Measurements from ENCODE around the gene FUT3. TPM values are rescaled to one million over a fixed set of nuclear protein-coding genes. Genes with fewer than 3 reads are reported as not detected.

The FUT3 gene
- total RNA-seq, 1 donor from 2014 or later, result 0.84 TPM

DNA sequence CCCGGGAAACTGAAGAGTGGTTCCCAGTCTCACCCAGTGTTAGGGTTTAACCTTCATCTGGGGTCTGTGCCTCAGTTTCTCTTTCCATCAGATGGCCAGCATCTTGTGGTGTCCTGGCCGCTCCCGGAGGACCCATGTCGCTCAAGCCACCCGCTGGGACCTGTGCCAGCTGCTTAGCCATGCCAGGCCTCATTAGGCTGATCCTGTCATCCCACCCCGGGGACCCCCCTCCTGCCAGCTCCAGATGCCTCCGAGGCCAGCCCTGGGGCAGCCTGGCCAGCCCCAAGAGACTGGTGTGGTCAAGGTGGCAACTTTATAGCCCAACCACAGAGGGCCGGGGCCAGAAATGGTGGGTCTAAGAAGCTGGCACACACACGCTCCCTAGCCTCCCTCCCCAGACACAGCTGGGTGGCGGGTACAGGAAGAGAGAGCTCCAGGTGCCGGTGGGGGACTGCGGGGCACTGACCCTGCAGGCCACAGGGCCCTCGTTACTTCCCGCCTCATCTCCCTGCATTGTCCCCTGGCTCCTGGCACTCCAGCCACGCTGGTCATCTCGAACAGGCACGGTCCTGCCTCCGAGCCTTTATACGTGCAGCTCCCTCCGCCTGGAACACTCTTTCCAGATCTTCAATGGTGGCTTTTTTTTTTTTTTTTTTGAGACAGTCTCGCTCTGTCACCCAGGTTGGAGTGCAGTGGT, 43.0 kb downstream of the FUT3 start:
- no peaks in the 10 kb centered on the region for H3K36me3 Mint-ChIP-seq (ENCODE audit: low read depth, unreplicated experiment)
- Histone ChIP-seq H3K9ac (ENCODE audit: low read length) (no peak overlapping the region), H3K4me3 (ENCODE audit: insufficient read depth, low read depth, low read length) (no peak overlapping the region), H3K4me2 (ENCODE audit: low read length) (no peak overlapping the region), H4K20me1 (ENCODE audit: insufficient read depth, low read length) (no peaks in the 10 kb centered on the region), H3K4me1 (ENCODE audit: insufficient read depth, low read length) (peaks cover 5% of the 10 kb centered on the region), H3K27me3 (ENCODE audit: insufficient read depth, low read length) (peaks cover 16% of the 10 kb centered on the region), H3K79me2 (ENCODE audit: insufficient read depth, low read length) (no peaks in the 10 kb centered on the region), H3K36me3 (ENCODE audit: insufficient read depth, low read length) (no peaks in the 10 kb centered on the region), H3K9me3 (ENCODE audit: insufficient read depth, low read depth, low read length) (no peaks in the 10 kb centered on the region), H3K27ac (ENCODE audit: low read depth, low read length) (no peak overlapping the region), H2AFZ (ENCODE audit: low read depth, low read length) (no peak overlapping the region)
- TF ChIP-seq, protein P1, sequence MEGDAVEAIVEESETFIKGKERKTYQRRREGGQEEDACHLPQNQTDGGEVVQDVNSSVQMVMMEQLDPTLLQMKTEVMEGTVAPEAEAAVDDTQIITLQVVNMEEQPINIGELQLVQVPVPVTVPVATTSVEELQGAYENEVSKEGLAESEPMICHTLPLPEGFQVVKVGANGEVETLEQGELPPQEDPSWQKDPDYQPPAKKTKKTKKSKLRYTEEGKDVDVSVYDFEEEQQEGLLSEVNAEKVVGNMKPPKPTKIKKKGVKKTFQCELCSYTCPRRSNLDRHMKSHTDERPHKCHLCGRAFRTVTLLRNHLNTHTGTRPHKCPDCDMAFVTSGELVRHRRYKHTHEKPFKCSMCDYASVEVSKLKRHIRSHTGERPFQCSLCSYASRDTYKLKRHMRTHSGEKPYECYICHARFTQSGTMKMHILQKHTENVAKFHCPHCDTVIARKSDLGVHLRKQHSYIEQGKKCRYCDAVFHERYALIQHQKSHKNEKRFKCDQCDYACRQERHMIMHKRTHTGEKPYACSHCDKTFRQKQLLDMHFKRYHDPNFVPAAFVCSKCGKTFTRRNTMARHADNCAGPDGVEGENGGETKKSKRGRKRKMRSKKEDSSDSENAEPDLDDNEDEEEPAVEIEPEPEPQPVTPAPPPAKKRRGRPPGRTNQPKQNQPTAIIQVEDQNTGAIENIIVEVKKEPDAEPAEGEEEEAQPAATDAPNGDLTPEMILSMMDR (IDR thresholded peaks at IDR 0.05; ENCODE audit: insufficient read depth, low read depth, low read length), result no peak
- no peak for TF ChIP-seq EZH2 (IDR thresholded peaks at IDR 0.05; ENCODE audit: insufficient read depth, low read length)
- H3K27me3 Mint-ChIP-seq (ENCODE audit: low read depth, unreplicated experiment), result peaks cover 27% of the 10 kb centered on the region
- no peak overlapping the region for H3K4me3 Mint-ChIP-seq (ENCODE audit: unreplicated experiment)
- FAIRE-seq, result no peak
- no peak for DNase-seq (ENCODE audit: low read depth)
- no peak overlapping the region for H3K27ac Mint-ChIP-seq (ENCODE audit: unreplicated experiment)
- H3K4me1 Mint-ChIP-seq (ENCODE audit: low read depth, unreplicated experiment), result no peaks in the 10 kb centered on the region
- no peaks in the 10 kb centered on the region for H3K9me3 Mint-ChIP-seq (ENCODE audit: unreplicated experiment)

DNA sequence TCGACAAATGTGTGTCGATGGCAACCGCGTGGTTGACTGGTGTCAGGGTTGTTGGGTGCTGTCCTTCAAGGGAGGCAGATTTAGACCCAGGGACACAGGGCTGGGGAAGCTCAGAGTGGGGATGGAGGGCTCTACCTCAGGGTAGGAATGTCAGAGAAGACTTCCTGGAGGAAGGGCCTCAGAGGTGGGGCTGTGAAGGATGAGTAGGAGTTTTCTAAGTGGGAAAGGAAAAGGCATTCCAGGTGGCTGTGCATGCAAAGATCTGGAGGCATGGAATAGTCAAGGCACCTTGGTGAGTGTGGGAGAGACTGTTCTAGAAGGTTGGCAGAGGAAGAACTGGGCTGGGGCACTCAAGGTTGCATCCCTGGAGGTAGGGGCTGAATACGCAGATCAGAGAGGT, 44.3 kb downstream of the FUT3 start:
- Mint-ChIP-seq H3K36me3 (ENCODE audit: low read depth, unreplicated experiment) (no peaks in the 10 kb centered on the region), H3K27me3 (ENCODE audit: low read depth, unreplicated experiment) (peaks cover 34% of the 10 kb centered on the region), H3K27ac (ENCODE audit: unreplicated experiment) (no peak overlapping the region), H3K9me3 (ENCODE audit: unreplicated experiment) (no peaks in the 10 kb centered on the region), H3K4me1 (ENCODE audit: low read depth, unreplicated experiment) (no peaks in the 10 kb centered on the region), H3K4me3 (ENCODE audit: unreplicated experiment) (no peak overlapping the region)
- no peak overlapping the region for H2AFZ ChIP-seq (ENCODE audit: low read depth, low read length)
- no peaks in the 10 kb centered on the region for H3K9me3 ChIP-seq (ENCODE audit: insufficient read depth, low read depth, low read length)
- peaks cover 18% of the 10 kb centered on the region for H3K27me3 ChIP-seq (ENCODE audit: insufficient read depth, low read length)
- no peaks in the 10 kb centered on the region for H3K36me3 ChIP-seq (ENCODE audit: insufficient read depth, low read length)
- H3K4me1 ChIP-seq (ENCODE audit: insufficient read depth, low read length), result peaks cover 5% of the 10 kb centered on the region
- FAIRE-seq, result no peak
- DNase-seq (ENCODE audit: low read depth), result no peak
- H3K27ac ChIP-seq (ENCODE audit: low read depth, low read length), result no peak overlapping the region
- H3K9ac ChIP-seq (ENCODE audit: low read length), result no peak overlapping the region
- H3K79me2 ChIP-seq (ENCODE audit: insufficient read depth, low read length), result no peaks in the 10 kb centered on the region
- H4K20me1 ChIP-seq (ENCODE audit: insufficient read depth, low read length), result no peaks in the 10 kb centered on the region
- H3K4me3 ChIP-seq (ENCODE audit: insufficient read depth, low read depth, low read length), result no peak overlapping the region
- TF ChIP-seq, protein P1 (IDR thresholded peaks at IDR 0.05; ENCODE audit: insufficient read depth, low read depth, low read length), result no peak
- TF ChIP-seq EZH2 (IDR thresholded peaks at IDR 0.05; ENCODE audit: insufficient read depth, low read length), result no peak
- no peak overlapping the region for H3K4me2 ChIP-seq (ENCODE audit: low read length)

DNA sequence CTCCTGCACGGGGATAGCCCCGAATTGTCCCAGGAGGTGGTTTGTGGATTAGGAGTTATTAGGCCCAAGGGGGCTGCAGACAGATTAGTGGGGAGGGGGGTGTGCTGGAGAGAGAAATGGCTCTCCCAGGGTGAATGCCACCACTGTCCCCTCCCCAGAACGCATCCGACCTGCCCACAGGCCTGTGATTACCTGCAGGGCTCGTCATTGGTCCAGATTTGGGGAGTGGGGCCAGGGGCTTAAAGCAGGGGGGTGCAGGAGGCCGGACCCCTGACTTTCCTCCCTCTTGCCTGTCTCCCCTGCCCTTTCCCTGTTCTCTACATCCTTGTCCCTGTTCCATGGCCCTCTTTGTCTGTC, 45.1 kb downstream of the FUT3 start:
- TF ChIP-seq EZH2 (IDR thresholded peaks at IDR 0.05; ENCODE audit: insufficient read depth, low read length), result no peak
- TF ChIP-seq, protein P1 (IDR thresholded peaks at IDR 0.05; ENCODE audit: insufficient read depth, low read depth, low read length), result no peak
- no peak overlapping the region for H3K27ac ChIP-seq (ENCODE audit: low read depth, low read length)
- FAIRE-seq (no peak), DNase-seq (ENCODE audit: low read depth) (no peak)
- peaks cover 37% of the 10 kb centered on the region for H3K27me3 Mint-ChIP-seq (ENCODE audit: low read depth, unreplicated experiment)
- H2AFZ ChIP-seq (ENCODE audit: low read depth, low read length), result no peak overlapping the region
- no peak overlapping the region for H3K4me3 ChIP-seq (ENCODE audit: insufficient read depth, low read depth, low read length)
- no peak overlapping the region for H3K27ac Mint-ChIP-seq (ENCODE audit: unreplicated experiment)
- peaks cover 5% of the 10 kb centered on the region for H3K4me1 ChIP-seq (ENCODE audit: insufficient read depth, low read length)
- no peaks in the 10 kb centered on the region for H3K9me3 Mint-ChIP-seq (ENCODE audit: unreplicated experiment)
- no peak overlapping the region for H3K4me3 Mint-ChIP-seq (ENCODE audit: unreplicated experiment)
- H4K20me1 ChIP-seq (ENCODE audit: insufficient read depth, low read length), result no peaks in the 10 kb centered on the region
- H3K79me2 ChIP-seq (ENCODE audit: insufficient read depth, low read length), result no peaks in the 10 kb centered on the region
- H3K36me3 ChIP-seq (ENCODE audit: insufficient read depth, low read length), result no peaks in the 10 kb centered on the region
- H3K36me3 Mint-ChIP-seq (ENCODE audit: low read depth, unreplicated experiment), result no peaks in the 10 kb centered on the region
- H3K9me3 ChIP-seq (ENCODE audit: insufficient read depth, low read depth, low read length), result no peaks in the 10 kb centered on the region
- H3K4me2 ChIP-seq (ENCODE audit: low read length), result no peak overlapping the region
- no peaks in the 10 kb centered on the region for H3K4me1 Mint-ChIP-seq (ENCODE audit: low read depth, unreplicated experiment)
- peaks cover 20% of the 10 kb centered on the region for H3K27me3 ChIP-seq (ENCODE audit: insufficient read depth, low read length)
- no peak overlapping the region for H3K9ac ChIP-seq (ENCODE audit: low read length)
